HCT116 (cell line): Measurements from ENCODE around the gene CARMIL1. TPM values are rescaled to one million over a fixed set of nuclear protein-coding genes. Genes with fewer than 3 reads are reported as not detected.

Experiments
- ATAC-seq: fragments of 200-7000 bp; cut with Tn5 transposase; 2 replicates; pipeline ENCODE4 v1.9.1; 2020; ENCODE audit warnings: mild to moderate bottlenecking, moderate library complexity
- BruUV-seq: library from RNA; stranded (reverse); fragments of 400-500 nt; replicated peaks from 2 replicates; lab custom pipeline; 2021; lab: Mats Ljungman, UMichigan
- CTCF ChIA-PET: fragments of 300-600 bp; sonication (Branson Sonifier 250); formaldehyde crosslinking; loops from one replicate; lab custom pipeline; 2021; ENCODE audit warnings: antibody characterized with exemption; lab: Charles Lee
- POLR2A ChIA-PET: fragments of 300-600, 350-600 bp; sonication (Branson Sonifier 250); formaldehyde crosslinking; loops from one replicate; lab custom pipeline; 2021; ENCODE audit warnings: antibody characterized with exemption; lab: Charles Lee
- RAD21 ChIA-PET, 2 experiments: fragments of 300-600 bp; sonication (Branson Sonifier 250); formaldehyde crosslinking; loops; one replicate each; lab custom pipeline; 2023; ENCODE audit warnings: low total read pairs in 2 of 2; ENCODE audit not compliant: uncharacterized antibody in 2 of 2, unreplicated experiment in 2 of 2, low non-redundant PET in 1 of 2; lab: Charles Lee
- DNase-seq: peaks from one replicate; pipeline ENCODE4 v3.0.0-alpha.2; 2010; ENCODE audit warnings: low read depth, low spot score
- H2AFZ ChIP-seq: fragments of 200-600 bp; shearing (Covaris generic), sonication (generic); 2 replicates; pipeline ENCODE4 v1.6.1; 2017; ENCODE audit warnings: low read depth, mixed run types, mixed read lengths, antibody characterized with exemption, low read length; ENCODE audit not compliant: poor library complexity, severe bottlenecking
- H3K27ac ChIP-seq: 2 replicates; pipeline ENCODE4 v1.5.1; 2012; ENCODE audit warnings: low read depth, low read length
- H3K27me3 ChIP-seq: fragments of 200-600 bp; sonication (generic); 2 replicates; pipeline ENCODE4 v1.6.1; 2016; ENCODE audit warnings: mixed run types, low read length, mixed read lengths; ENCODE audit not compliant: insufficient read depth
- H3K36me3 ChIP-seq, 2 experiments: fragments of 200-500 bp in 1 of 2; fragments of 200-600 bp in 1 of 2; sonication (Bioruptor generic) in 1 of 2; sonication (generic) in 1 of 2; 2 replicates each; pipeline versions ENCODE4 v1.5.1 to v1.6.1; 2014 to 2016; ENCODE audit warnings: low read length in 2 of 2, inconsistent platforms in 1 of 2, mixed read lengths in 1 of 2, mixed run types in 1 of 2; ENCODE audit not compliant: insufficient read depth in 2 of 2, control insufficient read depth in 1 of 2
- H3K4me1 ChIP-seq, 2 experiments: fragments of 200-600 bp in 1 of 2; sonication (generic) in 1 of 2; 2 replicates each; pipeline versions ENCODE4 v1.5.1 to v1.6.1; 2012 to 2017; ENCODE audit warnings: low read length in 2 of 2, inconsistent platforms in 1 of 2, mild to moderate bottlenecking in 1 of 2, mixed read lengths in 1 of 2, mixed run types in 1 of 2, moderate library complexity in 1 of 2; ENCODE audit not compliant: insufficient read depth in 2 of 2, control insufficient read depth in 1 of 2
- H3K4me2 ChIP-seq: fragments of 200-600 bp; sonication (generic); 2 replicates; pipeline ENCODE4 v1.6.1; 2017; ENCODE audit warnings: mixed run types, low read length, mixed read lengths
- H3K4me3 ChIP-seq, 2 experiments: fragments of 200-600 bp in 1 of 2; sonication (generic) in 1 of 2; replicated peaks in 1 of 2; 2 replicates each; pipeline ENCODE4 v1.5.1; 2011 to 2016; ENCODE audit warnings: low read length in 2 of 2, control low read depth in 1 of 2, low read depth in 1 of 2, mild to moderate bottlenecking in 1 of 2, mixed read lengths in 1 of 2, mixed run types in 1 of 2
- H3K79me2 ChIP-seq: fragments of 200-600 bp; sonication (generic); 2 replicates; pipeline ENCODE4 v1.6.1; 2017; ENCODE audit warnings: mild to moderate bottlenecking, mixed run types, low read length, moderate library complexity, mixed read lengths; ENCODE audit not compliant: insufficient read depth
- H3K9ac ChIP-seq: fragments of 200-600 bp; sonication (generic); 2 replicates; pipeline ENCODE4 v1.6.1; 2016; ENCODE audit warnings: low read length, mixed read lengths
- H3K9me2 ChIP-seq: fragments of 200-600 bp; sonication (generic), shearing (Covaris generic); 2 replicates; pipeline ENCODE4 v1.6.1; 2017; ENCODE audit warnings: mixed run types, mild to moderate bottlenecking, moderate library complexity; ENCODE audit not compliant: insufficient read depth
- H3K9me3 ChIP-seq, 2 experiments: fragments of 200-500 bp in 1 of 2; fragments of 200-600 bp in 1 of 2; sonication (Bioruptor generic) in 1 of 2; sonication (generic) in 1 of 2; 2 replicates each; pipeline ENCODE4 v1.6.1; 2014 to 2017; ENCODE audit warnings: low read length in 2 of 2, mixed read lengths in 2 of 2, inconsistent platforms in 1 of 2, low read depth in 1 of 2, mild to moderate bottlenecking in 1 of 2, mixed run types in 1 of 2, moderate library complexity in 1 of 2; ENCODE audit not compliant: control insufficient read depth in 1 of 2, insufficient read depth in 1 of 2
- H4K20me1 ChIP-seq: fragments of 200-600 bp; sonication (generic), shearing (Covaris generic); 2 replicates; pipeline ENCODE4 v1.6.1; 2017; ENCODE audit warnings: mixed run types, mild to moderate bottlenecking, moderate library complexity; ENCODE audit not compliant: insufficient read depth
- ATF3 ChIP-seq: IDR thresholded peaks from 2 replicates; pipeline ENCODE4 v1.6.1; 2012
- CBX3 ChIP-seq: IDR thresholded peaks from 2 replicates; pipeline ENCODE4 v1.6.1; 2012; ENCODE audit warnings: low read depth
- CTCF ChIP-seq, 3 experiments: fragments of 200-600 bp in 1 of 3; sonication (generic) in 1 of 3; IDR thresholded peaks in 2 of 3; conservative IDR thresholded peaks in 1 of 3; 2 replicates each; pipeline ENCODE4 v1.5.1; 2012 to 2017; ENCODE audit warnings: low read depth in 2 of 3, low read length in 2 of 3, antibody characterized with exemption in 1 of 3, borderline replicate concordance in 1 of 3, control low read depth in 1 of 3, mild to moderate bottlenecking in 1 of 3, mixed read lengths in 1 of 3, mixed run types in 1 of 3, moderate library complexity in 1 of 3; ENCODE audit not compliant: insufficient read depth in 1 of 3
- EGR1 ChIP-seq: IDR thresholded peaks from 2 replicates; pipeline ENCODE4 v1.6.1; 2012; ENCODE audit warnings: low read depth
- EZH2 ChIP-seq: fragments of 200-600 bp; sonication (generic); IDR thresholded peaks from 2 replicates; pipeline ENCODE4 v1.6.1; 2017; ENCODE audit warnings: antibody characterized with exemption, mixed run types
- FOSL1 ChIP-seq: IDR thresholded peaks from 2 replicates; pipeline ENCODE4 v1.6.1; 2012; ENCODE audit warnings: low read depth
- JUND ChIP-seq: IDR thresholded peaks from 2 replicates; pipeline ENCODE4 v1.6.1; 2012
- MAX ChIP-seq: IDR thresholded peaks from 2 replicates; pipeline ENCODE4 v1.6.1; 2012
- POLR2A ChIP-seq: IDR thresholded peaks from 2 replicates; pipeline ENCODE4 v1.7.0; 2011; ENCODE audit warnings: borderline replicate concordance; ENCODE audit not compliant: insufficient read depth, insufficient read length; ENCODE audit errors: extremely low read depth
- POLR2AphosphoS5 ChIP-seq: IDR thresholded peaks from 2 replicates; pipeline ENCODE4 v1.6.1; 2011; ENCODE audit warnings: mild to moderate bottlenecking, low read depth, low read length, moderate library complexity
- RAD21 ChIP-seq: IDR thresholded peaks from 2 replicates; pipeline ENCODE4 v1.6.1; 2012; ENCODE audit warnings: low read depth, mild to moderate bottlenecking
- REST ChIP-seq: IDR thresholded peaks from 2 replicates; pipeline ENCODE4 v1.6.1; 2012; ENCODE audit warnings: low read depth
- SIN3A ChIP-seq: IDR thresholded peaks from 2 replicates; pipeline ENCODE4 v1.6.1; 2012; ENCODE audit warnings: low read depth
- SRF ChIP-seq: IDR thresholded peaks from 2 replicates; pipeline ENCODE4 v1.6.1; 2012; ENCODE audit warnings: low read depth
- TCF7L2 ChIP-seq: IDR thresholded peaks from 2 replicates; pipeline ENCODE4 v1.7.0; 2011; ENCODE audit warnings: borderline replicate concordance, inconsistent platforms; ENCODE audit not compliant: insufficient read depth, insufficient read length; ENCODE audit errors: extremely low read depth
- YY1 ChIP-seq: IDR thresholded peaks from 2 replicates; pipeline ENCODE4 v1.6.1; 2011; ENCODE audit warnings: low read length, low read depth, moderate library complexity, mild to moderate bottlenecking; ENCODE audit not compliant: insufficient replicate concordance; ENCODE audit errors: extremely low read depth
- ZBTB33 ChIP-seq: IDR thresholded peaks from 2 replicates; pipeline ENCODE4 v1.6.1; 2011; ENCODE audit warnings: mild to moderate bottlenecking, low read length, moderate library complexity; ENCODE audit not compliant: insufficient replicate concordance; ENCODE audit errors: extremely low read depth
- ZFX ChIP-seq: fragments of 450-650 bp; IDR thresholded peaks from 2 replicates; pipeline ENCODE4 v1.6.1; 2017
- ZNF274 ChIP-seq: fragments of 200-500 bp; sonication (Bioruptor generic); IDR thresholded peaks from 2 replicates; pipeline ENCODE4 v1.6.1; 2014; ENCODE audit warnings: mild to moderate bottlenecking, low read depth, low read length, inconsistent platforms
- intact Hi-C: fragments of 100-400 bp; cut with micrococcal nuclease; formaldehyde crosslinking; loops from 2 replicates; pipeline ENCODE4 v1.10.0; 2022
- total RNA-seq: library from RNA; stranded (reverse); gene quantifications from one replicate; pipeline ENCODE4 v1.2.1, GENCODE V29; 2021; ENCODE audit not compliant: unreplicated experiment

The CARMIL1 gene
- total RNA-seq, 1 experiment from 2014 or later, result 21.7 TPM

- H3K36me3 ChIP-seq, result no peaks in the 10 kb centered on the region
- intact Hi-C loops, result loop anchor here (1.0 to 10.0 kb wide), 3 partner anchors 33 to 667 kb away; no protein-coding TSS in a partner anchor
- BruUV-seq, result TSS peak; percentile 72
- CTCF ChIA-PET, result interaction anchor here (2.2 to 4.1 kb wide), 4 partner anchors 12 to 279 kb away, joined by 5 to 44 read pairs (median 22); no protein-coding TSS in a partner anchor
- H3K4me1 ChIP-seq, result peaks cover 13 to 24% of the 10 kb centered on the region in 2 experiments
- no peak overlapping the region for H2AFZ ChIP-seq
- H3K9me3 ChIP-seq, result no peaks in the 10 kb centered on the region
- peak overlapping the region; percentile 74 for H3K9ac ChIP-seq
- H3K27me3 ChIP-seq, result no peaks in the 10 kb centered on the region
- ATAC-seq (no peak), DNase-seq (no peak)
- POLR2A ChIA-PET, result interaction anchor here (0.7 kb wide), 1 partner anchor 212 kb away, joined by 3 read pairs; no protein-coding TSS in a partner anchor
- H3K79me2 ChIP-seq, result peaks cover 31% of the 10 kb centered on the region; the same call in 1 of the 2 replicates
- H3K4me3 ChIP-seq, result peak overlapping the region; percentile 72 to 87
- no peaks in the 10 kb centered on the region for H4K20me1 ChIP-seq
- H3K9me2 ChIP-seq, result no peaks in the 10 kb centered on the region
- H3K27ac ChIP-seq, result peak overlapping the region; percentile 65; the same call in 1 of the 2 replicates
- no peak for TF ChIP-seq ATF3
- TF ChIP-seq JUND, result no peak
- TF ChIP-seq EGR1, result no peak
- no peak for TF ChIP-seq ZNF274
- TF ChIP-seq EZH2, result no peak
- TF ChIP-seq POLR2A, result no peak
- TF ChIP-seq ZBTB33, result no peak
- no peak for TF ChIP-seq TCF7L2
- no peak for TF ChIP-seq YY1
- TF ChIP-seq FOSL1, result no peak
- TF ChIP-seq CBX3, result no peak
- TF ChIP-seq CTCF (IDR thresholded peaks at IDR 0.05 in 2 of 3, conservative IDR thresholded peaks at IDR 0.05 in 1 of 3; ENCODE audit: borderline replicate concordance in 1 of 3, insufficient read depth in 1 of 3, low read depth in 2 of 3, low read length in 2 of 3), result no peak
- TF ChIP-seq REST, result no peak
- TF ChIP-seq ZFX, result no peak
- no peak for TF ChIP-seq SRF
- TF ChIP-seq POLR2AphosphoS5, result no peak
- no peak for TF ChIP-seq SIN3A
- TF ChIP-seq MAX, result no peak
- TF ChIP-seq RAD21, result no peak
- peak overlapping the region; percentile 98 for H3K4me2 ChIP-seq
- RAD21 ChIA-PET, result no interaction called here
These were observed 1.3 kb upstream of the CARMIL1 start for GRCh38 chr6:25277857-25278256.
